Natural killer cell (primary cell): ENCODE results near the gene PARVA. TPM values are rescaled to one million over a fixed set of nuclear protein-coding genes. Genes with fewer than 3 reads are reported as not detected.

Experiments
- ATAC-seq, 3 donors: fragments of 150-1000 bp in 2 of 3; fragments of 200-7000 bp in 1 of 3; cut with Tn5 transposase; 1 replicate in 1 of 3; 2 replicates in 2 of 3; pipeline ENCODE4 v1.10.0; 2021; ENCODE audit warnings: mild to moderate bottlenecking in 2 of 3, moderate library complexity in 2 of 3
- DNase-seq, 2 donors: peaks; one replicate each; pipeline versions ENCODE4 v3.0.0 to v3.0.0-alpha.2; 2013 to 2021; ENCODE audit warnings: mixed read lengths in 1 of 2
- H3K27ac ChIP-seq: one replicate; pipeline ENCODE4 v1.5.1; 2013; ENCODE audit warnings: mild to moderate bottlenecking, low read length
- H3K27me3 ChIP-seq: one replicate; pipeline ENCODE4 v1.6.1; 2013; ENCODE audit warnings: low read length; ENCODE audit not compliant: control insufficient read depth, insufficient read depth
- H3K36me3 ChIP-seq: one replicate; pipeline ENCODE4 v1.6.1; 2013; ENCODE audit warnings: low read length; ENCODE audit not compliant: control insufficient read depth, insufficient read depth
- H3K4me1 ChIP-seq: one replicate; pipeline ENCODE4 v1.6.1; 2013; ENCODE audit warnings: low read length; ENCODE audit not compliant: control insufficient read depth, insufficient read depth
- H3K4me3 ChIP-seq: one replicate; pipeline ENCODE4 v1.5.1; 2013; ENCODE audit warnings: low read length
- H3K9me3 ChIP-seq: one replicate; pipeline ENCODE4 v1.6.1; 2013; ENCODE audit warnings: low read length; ENCODE audit not compliant: control insufficient read depth, insufficient read depth
- H3K27ac Mint-ChIP-seq, 2 donors: one replicate each; pipeline ENCODE4 v1.8.0; 2022; ENCODE audit warnings: mild to moderate bottlenecking in 2 of 2, mixed read lengths in 2 of 2, moderate library complexity in 1 of 2
- H3K27me3 Mint-ChIP-seq, 2 donors: one replicate each; pipeline ENCODE4 v1.8.0; 2022; ENCODE audit warnings: low read depth in 2 of 2, mixed read lengths in 2 of 2
- H3K36me3 Mint-ChIP-seq: one replicate; pipeline ENCODE4 v1.8.0; 2022; ENCODE audit warnings: mixed read lengths
- H3K4me1 Mint-ChIP-seq, 2 donors: one replicate each; pipeline ENCODE4 v1.8.0; 2022; ENCODE audit warnings: mixed read lengths in 2 of 2
- H3K4me3 Mint-ChIP-seq: one replicate; pipeline ENCODE4 v1.8.0; 2022; ENCODE audit warnings: mild to moderate bottlenecking, moderate library complexity, mixed read lengths
- H3K9me3 Mint-ChIP-seq, 2 donors: one replicate each; pipeline ENCODE4 v1.8.0; 2022; ENCODE audit warnings: mixed read lengths in 2 of 2
- WGBS: methylation state at CpG from one replicate; pipeline ENCODE4 v1.1.7; 2013; ENCODE audit warnings: missing lambda C conversion rate; ENCODE audit not compliant: insufficient coverage; 5-methylcytosine and 5-hydroxymethylcytosine counted together
- intact Hi-C: fragments of 100-400 bp; cut with micrococcal nuclease; formaldehyde crosslinking; loops from one replicate; pipeline ENCODE4 v1.14.2; 2022
- total RNA-seq, 4 donors: library from RNA; stranded (reverse); fragments of 120-200 nt in 1 of 4; gene quantifications; one replicate each; pipeline versions ENCODE4 v1.2.3 to v1.2.4, GENCODE V29; 2013 to 2022
- TF ChIP-seq, protein P1 (sequence below): fragments of 200-600 bp; IDR thresholded peaks from one replicate; pipeline ENCODE4 v1.8.0; 2022; ENCODE audit warnings: antibody characterized with exemption

The PARVA gene
- total RNA-seq, 3 donors from 2014 or later (not counting 1 experiment from before 2014, with no cell fraction given), result 0.07 to 1.0 TPM; not detected in 1

DNA sequence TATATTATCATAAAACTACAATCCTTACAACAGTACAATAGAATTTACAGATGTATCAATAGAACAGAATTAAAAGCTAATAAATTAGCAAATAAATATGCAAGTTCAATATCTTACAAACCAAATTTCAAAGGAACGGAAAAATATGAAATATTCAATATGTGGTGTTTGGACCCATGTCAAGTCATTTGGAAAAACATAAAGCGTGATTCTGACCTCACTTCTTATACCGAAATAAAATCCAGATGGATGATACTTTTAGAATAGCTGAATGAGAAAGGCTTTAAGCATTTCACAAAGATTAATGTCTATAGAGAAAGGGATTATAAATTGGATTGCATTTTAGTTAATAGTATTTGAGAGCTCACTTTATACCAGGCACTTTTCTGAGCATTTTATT is 204.0 kb downstream of the PARVA start:
- DNase-seq, result no peak
- no peak overlapping the region for H3K27ac Mint-ChIP-seq
- no peaks in the 10 kb centered on the region for H3K9me3 ChIP-seq
- peaks cover 14 to 30% of the 10 kb centered on the region in 2 donors for H3K27me3 Mint-ChIP-seq
- H3K4me1 Mint-ChIP-seq, result no peaks in the 10 kb centered on the region
- H3K9me3 Mint-ChIP-seq, result no peaks in the 10 kb centered on the region
- intact Hi-C loops, result no loop called here
- H3K4me3 Mint-ChIP-seq, result no peak overlapping the region
- H3K4me3 ChIP-seq, result no peak overlapping the region
- no CpG with 5 or more reads among the region's 3 CpGs for WGBS
- no peak for ATAC-seq
- no peaks in the 10 kb centered on the region for H3K27me3 ChIP-seq
- H3K36me3 Mint-ChIP-seq, result no peaks in the 10 kb centered on the region
- TF ChIP-seq, protein P1, sequence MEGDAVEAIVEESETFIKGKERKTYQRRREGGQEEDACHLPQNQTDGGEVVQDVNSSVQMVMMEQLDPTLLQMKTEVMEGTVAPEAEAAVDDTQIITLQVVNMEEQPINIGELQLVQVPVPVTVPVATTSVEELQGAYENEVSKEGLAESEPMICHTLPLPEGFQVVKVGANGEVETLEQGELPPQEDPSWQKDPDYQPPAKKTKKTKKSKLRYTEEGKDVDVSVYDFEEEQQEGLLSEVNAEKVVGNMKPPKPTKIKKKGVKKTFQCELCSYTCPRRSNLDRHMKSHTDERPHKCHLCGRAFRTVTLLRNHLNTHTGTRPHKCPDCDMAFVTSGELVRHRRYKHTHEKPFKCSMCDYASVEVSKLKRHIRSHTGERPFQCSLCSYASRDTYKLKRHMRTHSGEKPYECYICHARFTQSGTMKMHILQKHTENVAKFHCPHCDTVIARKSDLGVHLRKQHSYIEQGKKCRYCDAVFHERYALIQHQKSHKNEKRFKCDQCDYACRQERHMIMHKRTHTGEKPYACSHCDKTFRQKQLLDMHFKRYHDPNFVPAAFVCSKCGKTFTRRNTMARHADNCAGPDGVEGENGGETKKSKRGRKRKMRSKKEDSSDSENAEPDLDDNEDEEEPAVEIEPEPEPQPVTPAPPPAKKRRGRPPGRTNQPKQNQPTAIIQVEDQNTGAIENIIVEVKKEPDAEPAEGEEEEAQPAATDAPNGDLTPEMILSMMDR, result no peak
- H3K36me3 ChIP-seq, result no peaks in the 10 kb centered on the region
- no peak overlapping the region for H3K27ac ChIP-seq
- H3K4me1 ChIP-seq, result no peaks in the 10 kb centered on the region

DNA sequence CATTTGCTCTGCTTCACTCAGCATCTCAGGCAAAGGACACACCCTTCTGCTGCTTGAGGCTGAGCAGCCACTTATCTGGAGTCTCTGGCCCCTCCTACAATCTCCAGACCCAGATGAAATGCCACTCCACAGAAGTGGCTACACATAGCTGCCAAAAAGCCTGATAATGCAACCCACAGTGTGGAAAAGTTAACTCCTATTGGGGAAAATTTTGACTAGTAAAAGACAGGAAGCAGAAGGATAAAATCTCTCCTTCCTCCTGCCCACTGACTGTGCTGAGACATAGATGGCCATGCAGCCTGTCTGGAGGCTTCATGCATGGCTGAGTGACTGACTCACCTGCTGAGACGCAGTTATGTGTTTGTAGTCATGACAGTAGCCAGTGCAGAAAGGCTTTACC is 204.6 kb downstream of the PARVA start:
- H3K27me3 Mint-ChIP-seq, result peaks cover 14 to 30% of the 10 kb centered on the region in 2 donors
- intact Hi-C loops, result no loop called here

More for the DNA sequence above, 204.6 kb downstream of the PARVA start:
- H3K27me3 ChIP-seq, result no peaks in the 10 kb centered on the region
- H3K27ac Mint-ChIP-seq, result no peak overlapping the region
- no peaks in the 10 kb centered on the region for H3K4me1 ChIP-seq
- H3K9me3 Mint-ChIP-seq, result no peaks in the 10 kb centered on the region
- 87% methylated on average over 1 of the region's 1 CpG for WGBS
- H3K27ac ChIP-seq, result no peak overlapping the region
- H3K4me1 Mint-ChIP-seq, result no peaks in the 10 kb centered on the region
- H3K9me3 ChIP-seq, result no peaks in the 10 kb centered on the region
- no peak for DNase-seq
- no peaks in the 10 kb centered on the region for H3K36me3 Mint-ChIP-seq
- ATAC-seq, result no peak
- no peak overlapping the region for H3K4me3 ChIP-seq
- TF ChIP-seq, protein P1, result no peak
- no peak overlapping the region for H3K4me3 Mint-ChIP-seq
- H3K36me3 ChIP-seq, result no peaks in the 10 kb centered on the region
